LNCaP clone FGC (cell line): ENCODE results near the gene NEB.
"Not testable (repeated sequence)": the region's sequence is repeated elsewhere in the genome, so short reads cannot be mapped to it uniquely, and the experiment has no call there.

Experiments
- DNase-seq: peaks from one replicate; pipeline ENCODE4 v3.0.0-alpha.2; 2011; ENCODE audit warnings: low read depth
- H3K4me3 ChIP-seq: 2 replicates; pipeline ENCODE4 v1.5.1; 2011; ENCODE audit warnings: mild to moderate bottlenecking, low read depth, low read length, control low read depth
- CTCF ChIP-seq: IDR thresholded peaks from 2 replicates; pipeline ENCODE4 v1.5.1; 2012; ENCODE audit warnings: mild to moderate bottlenecking; ENCODE audit not compliant: control insufficient read depth, insufficient read depth; ENCODE audit errors: extremely low read depth

Gene NEB

DNA sequence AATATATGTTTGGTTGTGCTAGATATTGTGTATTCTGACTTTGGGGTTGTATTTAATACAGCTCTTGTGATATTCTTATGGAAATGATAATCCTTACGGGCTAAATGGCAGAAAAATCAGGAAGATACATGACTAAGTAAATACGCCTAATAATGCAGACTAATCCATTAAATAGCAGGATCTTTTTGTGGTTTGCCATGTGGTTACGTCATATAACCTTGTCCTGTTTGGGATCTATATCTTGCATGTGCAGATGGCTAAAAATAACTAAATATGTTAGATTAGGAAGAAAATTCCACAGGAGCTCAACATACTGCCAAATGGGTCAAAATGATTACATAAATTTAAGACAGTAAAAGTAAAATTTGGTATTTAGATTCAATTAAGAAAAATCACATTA is 83.0 kb downstream of the NEB start:
- TF ChIP-seq CTCF: no peak
- H3K4me3 ChIP-seq: no peak overlapping the region
- DNase-seq: no peak

DNA sequence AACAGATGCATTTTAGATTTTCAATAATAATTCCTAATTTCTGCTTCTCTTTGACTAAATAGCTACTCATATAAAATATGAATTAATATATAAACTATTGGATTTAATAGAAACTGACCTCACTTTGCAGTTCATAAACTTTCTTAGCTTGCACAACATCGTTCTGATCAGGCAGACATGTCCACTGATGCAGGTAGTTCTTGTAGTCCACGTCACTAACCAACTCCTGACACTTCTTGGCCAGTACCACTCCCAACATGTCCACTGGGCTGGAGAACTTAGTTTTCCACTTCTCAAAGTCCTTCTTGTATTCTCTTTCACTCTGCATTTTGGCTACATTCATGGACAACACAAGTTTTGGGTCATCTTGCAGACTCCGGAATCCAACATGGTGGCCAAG is 83.8 kb downstream of the NEB start:
- TF ChIP-seq CTCF: no peak
- no peak for DNase-seq
- H3K4me3 ChIP-seq: no peak overlapping the region

- no peak for DNase-seq
- no peak for TF ChIP-seq CTCF
These were observed 84.3 kb downstream of the NEB start for GRCh38 chr2:151649966-151650365.

GRCh38 chr2:151649400-151649799 is 84.9 kb downstream of the NEB start:
- TF ChIP-seq CTCF: no peak
- no peak overlapping the region for H3K4me3 ChIP-seq
- no peak for DNase-seq

More at GRCh38 chr2:151649966-151650365, 84.3 kb downstream of the NEB start:
- H3K4me3 ChIP-seq: no peak overlapping the region

DNA sequence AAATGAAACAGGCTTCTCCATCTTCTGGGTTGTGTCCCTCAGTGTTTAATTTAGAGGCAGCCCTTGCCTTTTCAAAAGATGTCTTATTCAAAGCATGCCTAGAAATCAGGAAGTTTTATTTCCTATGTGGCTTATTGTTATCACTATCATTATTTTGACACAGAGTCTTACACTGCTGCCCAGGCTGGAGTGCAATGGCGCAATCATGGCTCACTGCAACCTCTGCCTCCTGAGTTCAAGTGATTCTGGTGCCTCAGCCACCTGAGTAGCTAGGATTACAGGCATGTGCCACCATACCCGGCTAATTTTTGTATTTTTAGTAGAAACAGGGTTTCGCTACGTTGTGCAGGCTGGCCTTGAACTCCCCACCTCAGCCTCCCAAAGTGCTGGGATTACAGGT is 87.8 kb downstream of the NEB start:
- not testable (repeated sequence) for DNase-seq, H3K4me3 ChIP-seq

GRCh38 chr2:151644580-151644979 is 89.7 kb downstream of the NEB start:
- no peak overlapping the region for H3K4me3 ChIP-seq
- DNase-seq: no peak
- no peak for TF ChIP-seq CTCF

GRCh38 chr2:151641895-151642294 is 92.4 kb downstream of the NEB start:
- not testable (repeated sequence) for H3K4me3 ChIP-seq

GRCh38 chr2:151640087-151640486 is 94.2 kb downstream of the NEB start:
- H3K4me3 ChIP-seq: no peak overlapping the region
- no peak for DNase-seq
- no peak for TF ChIP-seq CTCF

More at GRCh38 chr2:151641895-151642294, 92.4 kb downstream of the NEB start:
- DNase-seq: not testable (repeated sequence)
